Hematopoietic multipotent progenitor cell (in vitro differentiated cells): ENCODE results near the gene ZDHHC3. TPM values are rescaled to one million over a fixed set of nuclear protein-coding genes. Genes with fewer than 3 reads are reported as not detected.

Experiments
- DNase-seq, 3 donors: peaks; one replicate each; pipeline ENCODE4 v3.0.0-alpha.2; 2011 to 2015; ENCODE audit warnings: low read depth in 2 of 3, low spot score in 2 of 3
- total RNA-seq: library from RNA; depleted of rRNA; stranded (reverse); fragments of >200 nt; gene quantifications from one replicate; pipeline ENCODE4 v1.2.3, GENCODE V29; 2012

ZDHHC3 gene
- total RNA-seq, 1 donor, result 71.1 TPM

- DNase-seq, result no peak
Measured at GRCh38 chr3:44931791-44932190, 44.2 kb downstream of the ZDHHC3 start.

- DNase-seq, result no peak
Measured at GRCh38 chr3:44930911-44931310, 45.1 kb downstream of the ZDHHC3 start.

GRCh38 chr3:44929782-44930181, 46.2 kb downstream of the ZDHHC3 start:
- DNase-seq, result no peak

GRCh38 chr3:44927371-44927770, 48.6 kb downstream of the ZDHHC3 start:
- no peak for DNase-seq

- DNase-seq, result peak in 2 of 3 donors; percentile 18
Measured at GRCh38 chr3:44926921-44927320, 49.1 kb downstream of the ZDHHC3 start.

GRCh38 chr3:44926172-44926571, 49.8 kb downstream of the ZDHHC3 start:
- DNase-seq, result no peak

GRCh38 chr3:44924457-44925084, 51.4 kb downstream of the ZDHHC3 start:
- no peak for DNase-seq

- DNase-seq, result peak in 1 of 3 donors; percentile 19
Measured at GRCh38 chr3:44923632-44924456, 52.1 kb downstream of the ZDHHC3 start.

GRCh38 chr3:44920081-44920480, 55.9 kb downstream of the ZDHHC3 start:
- DNase-seq, result no peak

GRCh38 chr3:44918581-44918980, 57.4 kb downstream of the ZDHHC3 start:
- no peak for DNase-seq

GRCh38 chr3:44918087-44918486, 57.9 kb downstream of the ZDHHC3 start:
- DNase-seq, result no peak

- DNase-seq, result peak in 1 of 3 donors; percentile 2
Measured at GRCh38 chr3:44915702-44916438, 60.1 kb downstream of the ZDHHC3 start.

- DNase-seq, result no peak
Measured at GRCh38 chr3:44914936-44915335, 61.0 kb downstream of the ZDHHC3 start.

- peak; percentile 33 to 72 (median 57) for DNase-seq
Measured at GRCh38 chr3:44913868-44914468, 62.0 kb downstream of the ZDHHC3 start.

- DNase-seq, result no peak
Measured at GRCh38 chr3:44910693-44911092, 65.3 kb downstream of the ZDHHC3 start.

- DNase-seq, result no peak
Measured at GRCh38 chr3:44909063-44909462, 66.9 kb downstream of the ZDHHC3 start.

- DNase-seq, result no peak
Measured at GRCh38 chr3:44907612-44908011, 68.4 kb downstream of the ZDHHC3 start.

GRCh38 chr3:44906997-44907396, 69.0 kb downstream of the ZDHHC3 start:
- no peak for DNase-seq

- no peak for DNase-seq
Measured at GRCh38 chr3:44905446-44906157, 70.4 kb downstream of the ZDHHC3 start.

GRCh38 chr3:44903751-44904150, 72.2 kb downstream of the ZDHHC3 start:
- no peak for DNase-seq
